ENCODE measurements around the gene UBE3D. TPM values are rescaled to one million over a fixed set of nuclear protein-coding genes. Genes with fewer than 3 reads are reported as not detected.

UBE3D gene
- total and polyA plus RNA-seq, 2 donors (not counting 1 experiment from before 2014, with no cell fraction given), result 3.3 to 11.5 TPM

- H3K9ac ChIP-seq (ENCODE audit: low read length), result no peak overlapping the region
- no peak overlapping the region for H3K4me3 Mint-ChIP-seq
- no peaks in the 10 kb centered on the region for H4K20me1 ChIP-seq (ENCODE audit: control insufficient read depth, insufficient read depth, low read length, poor library complexity, severe bottlenecking)
- TF ChIP-seq EZH2 (IDR thresholded peaks at IDR 0.05; ENCODE audit: borderline replicate concordance, insufficient read depth, low read depth, low read length, poor library complexity, severe bottlenecking) (no peak), CTCF (IDR thresholded peaks at IDR 0.05) (peak; percentile 49)
- peak; percentile 39 for ATAC-seq (ENCODE audit: low read depth)
- H3K27me3 Mint-ChIP-seq, result no peaks in the 10 kb centered on the region
- H3K79me2 ChIP-seq (ENCODE audit: control insufficient read depth, insufficient read depth, low read length), result peaks cover 7% of the 10 kb centered on the region
- no peaks in the 10 kb centered on the region for H3K27me3 ChIP-seq (replicated peaks in 1 of 4; ENCODE audit: control extremely low read depth in 1 of 4, control insufficient read depth in 3 of 4, insufficient read depth in 4 of 4, low read length in 3 of 4)
- peaks cover 12% of the 10 kb centered on the region for H3K4me1 Mint-ChIP-seq
- H3K4me2 ChIP-seq (replicated peaks; ENCODE audit: low read depth, low read length, poor library complexity, severe bottlenecking), result no peak overlapping the region
- H3K4me3 ChIP-seq (ENCODE audit: control extremely low read depth in 1 of 5, extremely low read depth in 1 of 5, insufficient read depth in 1 of 5, low read depth in 2 of 5, low read length in 4 of 5), result no peak overlapping the region
- H3K9me3 ChIP-seq (ENCODE audit: control extremely low read depth in 1 of 3, control insufficient read depth in 2 of 3, insufficient read depth in 1 of 3, low read length in 2 of 3), result no peaks in the 10 kb centered on the region
- WGBS (ENCODE audit: insufficient coverage), result 42% methylated on average over 2 of the region's 4 CpGs
- intact Hi-C loops (cut with micrococcal nuclease), result no loop called here
- peak; percentile 32 for DNase-seq
- H2AFZ ChIP-seq (ENCODE audit: insufficient read depth, low read depth, low read length, poor library complexity, severe bottlenecking), result no peak overlapping the region
- no peaks in the 10 kb centered on the region for H3K9me3 Mint-ChIP-seq (ENCODE audit: insufficient read depth)
- no peak overlapping the region for H3K27ac ChIP-seq (ENCODE audit: low read length in 2 of 2)
- peaks cover 2 to 7% of the 10 kb centered on the region in 2 experiments for H3K36me3 ChIP-seq (replicated peaks in 1 of 2; ENCODE audit: control extremely low read depth in 1 of 2, control insufficient read depth in 1 of 2, extremely low read depth in 1 of 2, insufficient read depth in 2 of 2, low read length in 1 of 2)
- peaks cover 3 to 5% of the 10 kb centered on the region in 2 donors for H3K4me1 ChIP-seq (ENCODE audit: control insufficient read depth in 2 of 2, insufficient read depth in 2 of 2, low read length in 2 of 2)
- ChIA-PET POLR2A (no interaction called here), CTCF (interaction anchor here (1.1 to 8.0 kb wide), 7 partner anchors 10 to 806 kb away, joined by 3 to 92 read pairs (median 3); partner anchors contain the start of genes DOP1A and UBE3D)
- H3K27ac Mint-ChIP-seq, result no peak overlapping the region
Observed at GRCh38 chr6:83057705-83058321, 7.8 kb downstream of the UBE3D start.

DNA sequence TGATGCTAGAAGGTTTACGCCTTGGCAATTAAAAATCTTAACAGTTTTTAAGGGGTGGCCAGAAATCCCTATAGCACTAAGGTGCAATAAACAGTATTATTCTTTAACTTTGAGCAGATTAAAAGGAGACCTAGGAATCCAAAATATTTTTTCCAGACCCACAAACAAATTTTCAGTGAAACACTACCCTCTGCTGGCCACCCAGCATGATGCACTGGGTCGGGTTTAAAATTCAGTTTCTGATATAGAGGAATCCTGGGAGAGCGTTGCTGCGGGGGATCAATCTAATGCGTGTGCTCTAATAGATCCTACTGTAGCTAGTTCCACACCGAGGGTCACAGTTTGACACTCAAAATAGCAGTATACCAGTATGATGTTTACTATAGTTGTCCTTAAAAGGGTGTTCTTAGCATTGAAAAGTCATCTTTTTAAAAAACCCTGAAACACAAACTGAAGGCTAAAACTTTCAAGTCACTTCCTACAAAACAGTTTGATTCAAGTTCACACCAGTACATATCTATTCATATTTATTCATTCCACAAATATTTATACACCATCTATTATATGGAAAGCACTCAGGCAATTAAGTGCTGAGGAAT is 10.2 kb downstream of the UBE3D start:
- H3K4me3 Mint-ChIP-seq, result no peak overlapping the region

More for the DNA sequence above, 10.2 kb downstream of the UBE3D start:
- peak overlapping the region; percentile 31 for H3K4me2 ChIP-seq (replicated peaks; ENCODE audit: low read depth, low read length, poor library complexity, severe bottlenecking)
- 33% methylated on average over 4 of the region's 6 CpGs for WGBS (ENCODE audit: insufficient coverage)
- Mint-ChIP-seq H3K27me3 (no peaks in the 10 kb centered on the region), H3K4me1 (peaks cover 7% of the 10 kb centered on the region), H3K27ac (no peak overlapping the region), H3K9me3 (ENCODE audit: insufficient read depth) (no peaks in the 10 kb centered on the region)
- H2AFZ ChIP-seq (ENCODE audit: insufficient read depth, low read depth, low read length, poor library complexity, severe bottlenecking), result peak overlapping the region; percentile 34
- H3K4me1 ChIP-seq (ENCODE audit: control insufficient read depth in 2 of 2, insufficient read depth in 2 of 2, low read length in 2 of 2), result peaks cover 3 to 5% of the 10 kb centered on the region in 2 donors
- H4K20me1 ChIP-seq (ENCODE audit: control insufficient read depth, insufficient read depth, low read length, poor library complexity, severe bottlenecking), result no peaks in the 10 kb centered on the region
- no peak overlapping the region for H3K27ac ChIP-seq (ENCODE audit: low read length in 2 of 2)
- ATAC-seq (ENCODE audit: low read depth) (peak; percentile 56), DNase-seq (peak; percentile 47)
- peaks cover 7% of the 10 kb centered on the region for H3K79me2 ChIP-seq (ENCODE audit: control insufficient read depth, insufficient read depth, low read length)
- TF ChIP-seq CTCF (IDR thresholded peaks at IDR 0.05) (peak; percentile 93), EZH2 (IDR thresholded peaks at IDR 0.05; ENCODE audit: borderline replicate concordance, insufficient read depth, low read depth, low read length, poor library complexity, severe bottlenecking) (no peak)
- H3K36me3 ChIP-seq (replicated peaks in 1 of 2; ENCODE audit: control extremely low read depth in 1 of 2, control insufficient read depth in 1 of 2, extremely low read depth in 1 of 2, insufficient read depth in 2 of 2, low read length in 1 of 2), result peaks cover 2 to 10% of the 10 kb centered on the region in 2 experiments
- peak overlapping the region; percentile 25 for H3K9ac ChIP-seq (ENCODE audit: low read length)
- H3K27me3 ChIP-seq (replicated peaks in 1 of 4; ENCODE audit: control extremely low read depth in 1 of 4, control insufficient read depth in 3 of 4, insufficient read depth in 4 of 4, low read length in 3 of 4), result no peaks in the 10 kb centered on the region
- POLR2A ChIA-PET, result no interaction called here
- H3K4me3 ChIP-seq (ENCODE audit: control extremely low read depth in 1 of 5, extremely low read depth in 1 of 5, insufficient read depth in 1 of 5, low read depth in 2 of 5, low read length in 4 of 5), result no peak overlapping the region
- CTCF ChIA-PET, result interaction anchor here (1.0 to 8.0 kb wide), 5 partner anchors 12 to 784 kb away, joined by 3 to 92 read pairs (median 3); partner anchors contain the start of genes DOP1A and UBE3D
- intact Hi-C loops (cut with micrococcal nuclease), result loop anchor here (1.0 kb wide), 1 partner anchor 785 kb away; no protein-coding TSS in a partner anchor
- H3K9me3 ChIP-seq (ENCODE audit: control extremely low read depth in 1 of 3, control insufficient read depth in 2 of 3, insufficient read depth in 1 of 3, low read length in 2 of 3), result no peaks in the 10 kb centered on the region

Measured in B cell (primary cell).